K562 (cell line): ENCODE results near the gene SLC36A1. TPM values are rescaled to one million over a fixed set of nuclear protein-coding genes. Genes with fewer than 3 reads are reported as not detected.

Source experiments
- ARID1B ChIP-seq: fragments of 450-650 bp; IDR thresholded peaks from 2 replicates; pipeline ENCODE4 v1.6.1; 2016; ENCODE audit warnings: antibody characterized with exemption, mild to moderate bottlenecking, inconsistent platforms
- BRD9 ChIP-seq: fragments of 450-650 bp; IDR thresholded peaks from 2 replicates; pipeline ENCODE4 v1.6.1; 2018; ENCODE audit warnings: low read depth; ENCODE audit not compliant: partially characterized antibody
- DDX20 ChIP-seq: fragments of 450-650 bp; IDR thresholded peaks from 2 replicates; pipeline ENCODE4 v1.6.1; 2016; ENCODE audit warnings: missing genetic modification characterization, low read depth, mild to moderate bottlenecking, missing compliant biosample characterization, moderate library complexity
- HNRNPK ChIP-seq: fragments of 200-400 bp; formaldehyde crosslinking; IDR thresholded peaks from one replicate; pipeline ENCODE4 v1.6.1; 2018; ENCODE audit warnings: mild to moderate bottlenecking, low read depth, low read length; ENCODE audit not compliant: poor library complexity, severe bottlenecking
- JUNB ChIP-seq: fragments of 450-650 bp; formaldehyde crosslinking; conservative IDR thresholded peaks from 2 replicates; pipeline ENCODE4 v1.4.0; 2020; ENCODE audit warnings: mild to moderate bottlenecking
- NCOA6 ChIP-seq: fragments of 450-650 bp; IDR thresholded peaks from 2 replicates; pipeline ENCODE4 v1.6.1; 2017; ENCODE audit warnings: mild to moderate bottlenecking
- NFE2L1 ChIP-seq: fragments of 450-650 bp; IDR thresholded peaks from 2 replicates; pipeline ENCODE4 v1.6.1; 2016; ENCODE audit warnings: missing genetic modification characterization, low read depth, mild to moderate bottlenecking, missing compliant biosample characterization, moderate library complexity, borderline replicate concordance
- PHB ChIP-seq: fragments of 250-450 bp; sonication (Bioruptor Pico); IDR thresholded peaks from 2 replicates; pipeline ENCODE4 v1.5.0; 2021
- POLR2AphosphoS2 ChIP-seq: IDR thresholded peaks from 2 replicates; pipeline ENCODE4 v1.6.1; 2012; ENCODE audit warnings: low read length, improper control_type of control experiment
- RBM39 ChIP-seq: fragments of 200-400 bp; formaldehyde crosslinking; optimal IDR thresholded peaks from 2 replicates; pipeline ENCODE3; 2018; ENCODE audit warnings: low read depth, low read length
- SIX5 ChIP-seq, 2 experiments: IDR thresholded peaks; 2 replicates each; pipeline ENCODE4 v1.6.1; 2011; ENCODE audit warnings: low read length in 2 of 2, borderline replicate concordance in 1 of 2, low read depth in 1 of 2, mild to moderate bottlenecking in 1 of 2, moderate library complexity in 1 of 2; ENCODE audit not compliant: insufficient read depth in 1 of 2
- U2AF2 ChIP-seq: fragments of 200-400 bp; formaldehyde crosslinking; optimal IDR thresholded peaks from 2 replicates; pipeline ENCODE3; 2017; ENCODE audit warnings: low read depth, mild to moderate bottlenecking, low read length
- ZKSCAN3 ChIP-seq: fragments of 250-450 bp; sonication (Bioruptor Pico); IDR thresholded peaks from 2 replicates; pipeline ENCODE4 v1.4.0; 2020
- ZNF143 ChIP-seq: sonication (generic); formaldehyde crosslinking; IDR thresholded peaks from 2 replicates; pipeline ENCODE4 v1.9.0; 2022; ENCODE audit warnings: mild to moderate bottlenecking, missing genetic modification reagents
- ZNF384 ChIP-seq: IDR thresholded peaks from 2 replicates; pipeline ENCODE4 v1.6.1; 2012; ENCODE audit warnings: low read depth, low read length, improper control_type of control experiment
- polyA plus RNA-seq, 8 experiments: library from polyadenylated mRNA; depleted of rRNA in 4 of 8; stranded (reverse) in 5 of 8; unstranded in 3 of 8; fragments of >200 nt; fragmentation: Nextera tagmentation in 2 of 8; fragmentation: Illumina TruSeq in 1 of 8; extraction: Ambion mirVana in 2 of 8; extraction: Trizol in 1 of 8; gene quantifications; 2 replicates each; pipeline versions ENCODE4 v1.2.1 to v1.2.3, GENCODE V29; 2011 to 2014; ENCODE audit warnings: inconsistent platforms in 1 of 8, missing spikeins in 1 of 8
- total RNA-seq, 7 experiments: library from RNA; depleted of rRNA in 6 of 7; stranded (reverse); fragments of >200 nt in 6 of 7; fragmentation: Illumina TruSeq in 2 of 7; extraction: Trizol in 2 of 7; gene quantifications; 2 replicates each; pipeline versions ENCODE4 v1.2.1 to v1.2.3, GENCODE V29; 2011 to 2021; ENCODE audit warnings: low replicate concordance in 1 of 7
- TF ChIP-seq, protein P1 (sequence below), 2 experiments: fragments of 450-650 bp in 1 of 2; sonication (generic) in 1 of 2; formaldehyde crosslinking in 1 of 2; IDR thresholded peaks; 2 replicates each; pipeline versions ENCODE4 v1.7.1 to v1.9.0; 2016 to 2022; ENCODE audit warnings: inconsistent platforms in 1 of 2, mild to moderate bottlenecking in 1 of 2, missing genetic modification reagents in 1 of 2
- TF ChIP-seq, protein P2 (sequence below): fragments of 250-450 bp; sonication (Bioruptor Pico); IDR thresholded peaks from 2 replicates; pipeline ENCODE4 v1.8.0; 2022; ENCODE audit warnings: moderate library complexity, mild to moderate bottlenecking, inconsistent platforms

The SLC36A1 gene
- total and polyA plus RNA-seq, 9 of the 15 experiments (the other 6 are each of a cell fraction or from before 2014, with no cell fraction given) = 1.6 to 8.4 (median 4.6) TPM

DNA sequence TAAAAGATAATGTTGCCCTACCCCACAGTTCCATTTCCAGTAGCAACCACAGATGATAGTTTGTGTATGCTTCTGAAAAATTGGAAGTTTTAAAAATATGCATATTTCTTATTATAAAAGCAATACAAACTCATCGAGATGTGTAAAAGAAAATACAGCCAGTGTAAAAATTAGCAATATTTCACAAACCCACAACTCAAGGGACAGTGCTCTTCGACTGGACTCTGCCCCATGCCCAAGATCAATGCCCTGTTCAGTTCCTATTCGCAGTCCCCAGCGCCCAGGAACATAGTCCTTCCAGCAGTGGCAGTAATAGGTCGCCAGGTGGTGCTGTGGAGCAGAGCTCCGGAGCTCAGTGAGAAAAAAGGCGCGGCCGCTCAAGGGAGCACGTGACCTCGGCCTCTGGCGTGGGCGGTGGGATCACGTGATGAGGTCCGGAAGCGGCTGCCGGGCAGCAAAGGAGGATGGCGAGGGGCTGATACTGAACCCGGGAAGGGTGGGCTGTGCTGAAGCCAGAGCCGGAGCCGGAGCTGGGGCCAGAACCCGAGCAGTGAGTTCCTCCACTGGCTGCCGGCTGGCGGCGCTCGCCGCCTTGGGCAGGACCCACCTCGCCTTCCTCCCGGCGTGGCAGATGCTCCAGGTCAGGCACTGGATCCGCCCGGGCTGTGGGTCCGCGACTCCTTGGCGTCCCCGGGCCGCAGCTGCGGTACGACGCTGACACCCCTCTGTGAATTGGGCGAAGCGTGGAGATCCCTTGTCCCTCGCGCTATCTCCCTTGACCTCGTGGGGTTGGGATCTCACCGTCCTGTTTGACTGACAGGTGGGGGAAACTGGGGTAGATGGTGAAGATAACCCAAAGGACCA is at the start of gene SLC36A1 (continued):
- TF ChIP-seq SIX5 (IDR thresholded peaks at IDR 0.05; ENCODE audit: borderline replicate concordance in 1 of 2, insufficient read depth in 1 of 2, low read depth in 1 of 2, low read length in 2 of 2) (no peak), HNRNPK (no peak), NCOA6 (no peak), ZNF143 (CRISPR knock-in tag) (no peak), POLR2AphosphoS2 (no peak), ZNF384 (peak; percentile 81), PHB (CRISPR knock-in tag) (no peak), DDX20 (tag) (no peak), RBM39 (no peak), BRD9 (no peak), JUNB (CRISPR knock-in tag) (no peak), ZKSCAN3 (CRISPR knock-in tag) (no peak), NFE2L1 (tag) (no peak), U2AF2 (no peak), ARID1B (peak; percentile 59)
- TF ChIP-seq, protein P1, sequence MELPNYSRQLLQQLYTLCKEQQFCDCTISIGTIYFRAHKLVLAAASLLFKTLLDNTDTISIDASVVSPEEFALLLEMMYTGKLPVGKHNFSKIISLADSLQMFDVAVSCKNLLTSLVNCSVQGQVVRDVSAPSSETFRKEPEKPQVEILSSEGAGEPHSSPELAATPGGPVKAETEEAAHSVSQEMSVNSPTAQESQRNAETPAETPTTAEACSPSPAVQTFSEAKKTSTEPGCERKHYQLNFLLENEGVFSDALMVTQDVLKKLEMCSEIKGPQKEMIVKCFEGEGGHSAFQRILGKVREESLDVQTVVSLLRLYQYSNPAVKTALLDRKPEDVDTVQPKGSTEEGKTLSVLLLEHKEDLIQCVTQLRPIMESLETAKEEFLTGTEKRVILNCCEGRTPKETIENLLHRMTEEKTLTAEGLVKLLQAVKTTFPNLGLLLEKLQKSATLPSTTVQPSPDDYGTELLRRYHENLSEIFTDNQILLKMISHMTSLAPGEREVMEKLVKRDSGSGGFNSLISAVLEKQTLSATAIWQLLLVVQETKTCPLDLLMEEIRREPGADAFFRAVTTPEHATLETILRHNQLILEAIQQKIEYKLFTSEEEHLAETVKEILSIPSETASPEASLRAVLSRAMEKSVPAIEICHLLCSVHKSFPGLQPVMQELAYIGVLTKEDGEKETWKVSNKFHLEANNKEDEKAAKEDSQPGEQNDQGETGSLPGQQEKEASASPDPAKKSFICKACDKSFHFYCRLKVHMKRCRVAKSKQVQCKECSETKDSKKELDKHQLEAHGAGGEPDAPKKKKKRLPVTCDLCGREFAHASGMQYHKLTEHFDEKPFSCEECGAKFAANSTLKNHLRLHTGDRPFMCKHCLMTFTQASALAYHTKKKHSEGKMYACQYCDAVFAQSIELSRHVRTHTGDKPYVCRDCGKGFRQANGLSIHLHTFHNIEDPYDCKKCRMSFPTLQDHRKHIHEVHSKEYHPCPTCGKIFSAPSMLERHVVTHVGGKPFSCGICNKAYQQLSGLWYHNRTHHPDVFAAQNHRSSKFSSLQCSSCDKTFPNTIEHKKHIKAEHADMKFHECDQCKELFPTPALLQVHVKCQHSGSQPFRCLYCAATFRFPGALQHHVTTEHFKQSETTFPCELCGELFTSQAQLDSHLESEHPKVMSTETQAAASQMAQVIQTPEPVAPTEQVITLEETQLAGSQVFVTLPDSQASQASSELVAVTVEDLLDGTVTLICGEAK (IDR thresholded peaks at IDR 0.05) = 0 out of 2 replicates have a peak, but pooled peaks have one; percentile 37
- TF ChIP-seq, protein P1 (CRISPR knock-in tag; IDR thresholded peaks at IDR 0.05) = no peak
- TF ChIP-seq, protein P2, sequence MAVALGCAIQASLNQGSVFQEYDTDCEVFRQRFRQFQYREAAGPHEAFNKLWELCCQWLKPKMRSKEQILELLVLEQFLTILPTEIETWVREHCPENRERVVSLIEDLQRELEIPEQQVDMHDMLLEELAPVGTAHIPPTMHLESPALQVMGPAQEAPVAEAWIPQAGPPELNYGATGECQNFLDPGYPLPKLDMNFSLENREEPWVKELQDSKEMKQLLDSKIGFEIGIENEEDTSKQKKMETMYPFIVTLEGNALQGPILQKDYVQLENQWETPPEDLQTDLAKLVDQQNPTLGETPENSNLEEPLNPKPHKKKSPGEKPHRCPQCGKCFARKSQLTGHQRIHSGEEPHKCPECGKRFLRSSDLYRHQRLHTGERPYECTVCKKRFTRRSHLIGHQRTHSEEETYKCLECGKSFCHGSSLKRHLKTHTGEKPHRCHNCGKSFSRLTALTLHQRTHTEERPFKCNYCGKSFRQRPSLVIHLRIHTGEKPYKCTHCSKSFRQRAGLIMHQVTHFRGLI = no peak
